COLO668 (cell line): ENCODE results near the gene HMCN1.

Experiments
- DNase-seq: peaks from one replicate; lab custom pipeline; 2025; ENCODE audit not compliant: unreplicated experiment; lab: John Stamatoyannopoulos, UW

Gene HMCN1

DNA sequence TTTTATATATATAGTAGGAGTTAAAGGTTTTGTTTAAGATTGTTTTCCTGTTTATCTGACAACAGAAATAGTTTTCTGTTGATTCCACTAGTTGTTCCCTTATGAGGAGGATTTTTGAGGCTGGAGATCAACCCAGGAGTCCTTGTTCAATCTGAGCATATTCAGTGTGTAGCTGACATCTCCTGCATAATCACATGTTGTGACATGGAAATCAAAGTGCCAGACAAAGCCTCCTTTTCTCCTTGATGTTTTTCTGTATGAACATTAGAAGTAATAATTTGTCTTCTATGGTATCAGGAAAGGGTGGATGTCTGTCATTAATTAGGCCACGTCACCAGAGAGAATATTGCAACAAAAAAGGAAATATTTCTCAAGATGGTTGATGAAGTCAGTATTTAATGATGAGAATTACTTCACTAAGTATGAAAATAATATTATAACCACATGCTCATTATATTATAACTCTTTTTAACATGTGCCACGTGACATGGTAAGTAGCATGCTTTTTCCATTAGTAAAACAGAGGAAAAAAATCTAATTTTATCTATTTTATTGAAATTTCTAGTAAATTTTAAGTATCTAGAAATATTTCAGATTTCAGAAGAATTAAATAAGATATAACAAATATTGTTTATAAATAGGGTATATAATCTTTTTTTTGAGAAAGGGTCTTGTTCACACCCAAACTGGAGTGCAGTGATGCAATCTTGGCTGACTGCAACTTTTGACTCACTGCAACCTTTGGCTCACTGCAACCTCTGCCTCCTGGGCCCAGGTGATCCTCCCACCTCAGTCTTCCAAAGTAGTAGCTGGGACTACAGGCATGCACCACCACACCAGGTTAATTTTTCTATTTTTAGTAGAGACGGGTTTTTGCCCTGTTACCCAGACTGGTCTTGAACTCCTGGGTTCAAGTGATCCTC, 223.5 kb downstream of the HMCN1 start:
- no peak for DNase-seq

DNA sequence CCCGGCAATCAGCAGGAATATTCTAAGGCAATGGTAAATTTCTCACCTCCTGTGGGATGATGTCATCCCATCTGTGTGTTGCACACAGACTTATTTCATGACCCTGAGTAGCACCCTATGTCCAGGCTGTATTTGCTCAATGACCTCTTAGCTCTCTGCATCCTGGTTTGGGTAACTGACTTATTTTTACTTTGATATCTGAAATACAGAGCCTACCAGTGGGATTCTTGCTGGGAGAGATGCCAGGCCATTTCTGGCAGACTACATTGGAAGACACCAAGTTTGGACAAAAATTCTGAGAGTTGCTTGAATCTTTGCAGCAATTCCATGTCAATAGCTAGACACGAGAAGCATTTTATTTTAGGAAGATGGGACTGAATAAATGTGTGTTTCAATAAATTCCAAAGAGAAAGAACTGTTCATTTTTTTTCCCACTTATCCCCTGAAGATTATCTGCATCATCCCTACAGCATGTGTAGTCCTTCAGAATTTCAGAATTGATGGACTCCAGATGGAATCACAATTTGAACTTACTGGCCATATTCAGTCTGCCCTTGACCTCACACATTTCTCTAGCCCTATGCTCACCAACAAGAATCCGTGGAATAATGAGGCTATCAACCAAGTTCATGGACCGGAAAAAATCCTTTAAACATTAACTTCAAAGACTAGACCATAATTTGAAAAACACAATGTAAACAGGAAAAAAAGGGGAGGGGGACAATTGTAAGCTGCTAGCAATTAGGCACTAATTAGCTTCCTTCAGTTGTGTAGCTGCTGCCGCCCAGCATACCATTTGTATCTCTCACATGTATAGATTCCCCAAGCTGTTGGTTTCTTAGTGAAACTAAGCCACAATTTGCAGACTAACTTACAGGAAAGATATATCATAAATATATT, 226.5 kb downstream of the HMCN1 start:
- DNase-seq: no peak

DNA sequence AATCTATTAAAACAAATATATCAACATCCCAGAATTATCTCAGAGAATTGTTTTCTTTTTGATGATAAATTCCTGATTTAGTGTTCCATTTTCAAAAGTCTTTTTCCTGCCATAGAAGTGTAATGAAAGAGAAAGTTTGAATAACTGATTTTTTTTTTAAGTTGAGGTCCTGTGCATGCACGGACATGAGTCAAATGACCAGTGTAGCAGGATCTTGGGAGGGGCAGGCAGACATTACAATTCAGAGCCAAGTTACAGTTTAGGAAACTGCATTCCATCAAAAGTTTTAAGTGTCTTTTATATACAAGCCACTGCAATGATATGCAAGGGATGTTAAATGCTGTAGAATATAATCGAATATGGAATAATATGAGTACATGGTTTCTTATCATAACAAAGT, 227.5 kb downstream of the HMCN1 start:
- no peak for DNase-seq

DNA sequence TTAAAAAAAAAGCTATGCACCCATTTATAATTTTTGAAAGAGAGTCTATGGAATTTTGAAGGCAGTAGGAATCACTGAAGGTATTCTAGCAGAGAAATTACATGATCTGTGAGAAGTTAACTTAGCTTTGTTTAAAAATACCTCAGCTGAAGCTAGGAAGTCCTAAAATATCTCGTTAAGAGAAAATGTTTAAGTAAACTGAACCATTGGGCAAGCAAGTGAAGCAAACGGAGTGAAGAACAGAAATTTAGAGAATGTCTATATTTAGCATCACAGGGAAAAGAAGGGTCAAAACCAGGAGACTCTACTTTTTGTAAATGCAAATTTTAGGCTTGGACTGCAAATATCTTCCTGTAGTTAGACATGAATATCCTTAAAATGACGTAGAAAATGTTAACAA, 230.8 kb downstream of the HMCN1 start:
- DNase-seq: no peak

DNA sequence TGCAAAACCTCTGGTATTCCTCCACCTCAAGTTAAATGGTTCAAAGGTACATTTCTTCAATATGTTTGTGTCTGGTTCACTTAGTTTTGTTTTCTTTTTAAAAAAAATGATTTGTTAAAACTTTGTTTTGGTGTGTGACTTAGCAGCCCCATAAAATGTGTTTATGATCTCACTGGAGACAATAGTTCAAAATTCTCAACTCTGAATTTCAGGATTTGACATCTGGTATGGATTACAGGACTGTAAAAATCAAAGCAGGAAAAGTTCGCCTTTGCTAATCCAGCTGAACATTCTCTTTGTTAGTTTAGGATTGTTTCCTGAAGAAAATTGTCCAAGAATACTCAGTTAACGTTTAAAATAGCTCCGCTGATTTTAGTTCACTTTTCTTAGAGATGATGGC, 231.7 kb downstream of the HMCN1 start:
- DNase-seq: no peak

DNA sequence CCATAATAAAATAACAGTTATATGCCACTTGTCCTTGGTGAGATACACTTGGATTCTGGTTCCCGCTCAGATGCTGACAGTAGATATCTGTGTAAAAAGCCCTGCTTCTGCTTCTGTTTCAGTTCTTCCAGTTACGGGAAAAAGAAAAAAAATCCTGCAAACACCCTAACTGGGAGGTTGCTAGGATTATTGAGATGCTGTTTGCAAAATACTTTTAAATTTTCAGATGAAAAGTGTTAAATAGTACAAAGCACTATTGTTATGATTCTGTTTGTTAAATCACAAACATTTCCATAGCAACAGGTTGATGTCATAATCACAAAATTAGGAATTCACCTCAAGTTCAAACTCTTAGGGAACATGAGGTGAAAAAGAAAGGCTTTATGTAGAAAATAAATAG, 232.3 kb downstream of the HMCN1 start:
- no peak for DNase-seq

DNA sequence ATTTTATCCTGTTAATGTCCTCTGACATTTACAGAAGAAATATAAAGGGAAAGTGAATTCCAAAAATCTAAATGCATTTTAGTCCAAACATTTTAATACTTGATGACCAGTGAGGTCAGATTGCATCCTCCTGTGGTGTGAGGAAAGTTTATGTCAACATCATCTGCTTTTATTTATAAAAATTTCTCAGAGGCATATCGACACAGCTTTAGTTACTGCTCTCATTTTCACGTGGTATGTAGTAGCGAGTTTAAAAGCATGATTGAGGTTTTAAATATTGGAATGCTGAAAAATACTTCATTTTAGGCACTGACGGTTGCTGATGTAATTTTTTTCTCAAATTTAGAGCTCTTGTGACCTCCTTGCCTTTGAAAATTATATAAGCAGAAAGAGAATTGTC, 234.8 kb downstream of the HMCN1 start:
- DNase-seq: no peak

DNA sequence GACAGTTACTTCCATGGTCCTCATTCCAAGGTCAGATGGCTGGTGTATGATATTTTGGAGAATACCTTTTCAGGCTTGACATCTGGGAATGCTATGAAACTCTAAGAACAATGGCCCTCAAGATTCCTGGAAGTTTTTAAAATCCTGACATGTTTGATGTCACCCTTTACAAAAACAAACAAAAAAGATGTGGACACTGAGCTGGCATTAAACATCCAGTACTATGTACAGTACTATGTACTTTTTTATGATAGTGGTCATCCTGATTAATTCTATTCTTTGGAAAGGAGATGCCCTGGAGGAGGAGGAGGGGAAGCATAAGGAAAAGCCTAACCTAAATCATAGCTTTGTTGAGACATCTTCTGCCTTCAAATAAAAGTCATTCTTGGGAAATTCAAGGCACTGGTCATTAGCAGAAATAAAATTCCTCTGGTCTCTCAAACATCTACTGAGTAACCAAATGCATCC, 235.4 kb downstream of the HMCN1 start:
- no peak for DNase-seq

DNA sequence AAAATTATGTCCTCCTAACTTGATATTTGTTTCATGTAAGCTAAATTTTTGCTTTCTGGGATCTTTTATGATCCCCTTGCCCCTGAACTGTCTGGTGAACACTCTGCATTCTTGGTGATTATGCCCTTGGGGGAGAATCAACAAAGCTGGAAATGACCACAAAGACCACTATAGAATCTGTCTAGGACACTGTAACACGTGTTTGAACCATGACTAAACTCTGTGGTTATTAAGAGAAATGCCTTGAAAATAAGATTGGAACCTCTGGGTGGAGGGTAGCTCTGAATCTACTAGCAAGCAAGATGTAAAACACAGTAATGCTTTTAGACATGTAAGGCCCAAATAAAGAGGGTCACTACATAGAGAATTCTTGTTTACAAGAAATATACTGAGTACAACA, 237.5 kb downstream of the HMCN1 start:
- no peak for DNase-seq

DNA sequence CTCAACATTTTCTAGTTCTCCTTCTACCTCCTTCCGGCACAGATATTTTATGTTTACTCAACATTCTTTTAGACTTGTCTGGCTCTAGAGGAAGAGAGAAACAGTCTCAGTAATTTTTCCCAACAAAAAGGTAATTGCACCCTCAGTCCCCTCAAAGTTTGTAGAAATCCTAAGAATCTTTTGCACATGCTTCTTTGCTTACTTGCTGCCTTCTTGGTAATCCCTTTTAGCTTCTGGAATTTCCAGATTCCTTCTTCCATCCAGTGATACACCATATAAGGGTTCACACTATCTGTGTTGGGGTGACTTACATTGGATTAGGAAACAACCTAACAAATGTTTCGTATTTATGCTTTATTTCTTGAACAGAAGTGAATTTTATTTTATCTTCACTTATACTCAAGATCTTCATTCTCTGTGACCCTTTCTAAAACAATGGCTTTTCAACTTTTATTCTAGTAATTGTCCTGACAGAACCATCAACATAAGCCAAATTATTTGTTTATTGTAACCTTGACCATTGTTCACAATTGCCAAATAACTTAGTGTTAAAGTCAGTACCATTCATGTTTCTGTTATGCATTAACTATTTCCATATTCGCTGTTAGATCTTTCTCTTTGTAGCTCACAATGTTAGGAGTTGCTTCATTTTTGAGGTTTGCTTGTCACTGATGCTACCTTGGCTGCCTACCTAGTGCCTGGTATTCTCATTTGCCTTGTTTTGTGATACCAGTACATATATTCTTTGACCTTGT, 238.1 kb downstream of the HMCN1 start:
- no peak for DNase-seq

DNA sequence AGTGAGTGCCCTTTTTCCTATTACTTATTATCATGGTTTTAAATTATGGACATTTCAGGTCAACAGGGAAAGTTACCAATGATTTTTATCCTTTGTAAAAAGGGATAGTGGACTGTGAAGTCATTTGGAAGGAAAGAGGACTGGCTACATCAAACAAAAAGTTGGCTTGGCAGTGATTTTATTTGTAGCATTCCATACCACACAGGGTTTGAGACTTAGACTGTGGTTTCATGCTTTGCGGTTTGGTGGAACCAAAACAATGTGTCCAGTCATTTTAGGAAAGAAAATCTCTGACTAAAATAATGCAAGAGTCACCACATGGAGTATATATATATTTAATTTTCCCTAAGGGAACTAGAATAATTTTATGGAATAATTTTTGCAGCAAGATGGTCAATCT, 239.5 kb downstream of the HMCN1 start:
- no peak for DNase-seq

DNA sequence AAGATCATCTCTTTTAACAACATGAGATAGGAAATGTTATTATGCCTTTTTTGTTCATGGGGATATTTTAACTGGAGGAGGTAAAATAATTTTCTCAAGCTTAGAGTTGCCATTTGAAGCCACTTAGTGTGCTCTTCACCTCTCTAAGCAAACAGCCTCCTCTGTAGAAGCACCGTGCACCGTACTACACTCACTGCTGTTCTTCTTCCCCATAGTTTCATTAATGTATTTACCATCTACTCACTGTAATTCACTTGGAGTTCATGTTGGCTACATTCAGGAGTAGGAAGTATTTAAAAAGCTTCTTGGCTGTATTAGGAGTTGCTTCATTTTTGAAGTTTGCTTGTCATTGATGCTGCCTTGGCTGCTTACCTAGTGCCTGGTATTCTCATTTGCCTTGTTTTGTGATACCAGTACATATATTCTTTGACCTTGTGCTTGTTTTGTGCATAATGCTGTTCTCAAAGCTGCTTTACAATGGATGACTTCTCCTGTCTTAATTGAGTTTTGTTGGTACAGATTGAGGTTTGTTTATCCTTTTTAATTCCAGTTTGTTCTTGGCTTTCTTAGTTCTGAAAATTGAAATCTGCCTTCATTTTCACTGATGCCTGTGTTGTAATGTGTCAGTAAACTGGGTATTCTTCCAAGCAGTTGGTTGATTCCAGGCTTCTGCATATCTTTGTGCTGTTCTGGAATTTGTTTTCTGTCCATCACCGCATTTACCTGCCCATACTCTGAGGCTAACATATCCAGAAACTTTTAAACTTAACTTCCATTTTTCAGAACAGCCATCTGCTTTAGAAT, 240.4 kb downstream of the HMCN1 start:
- no peak for DNase-seq

DNA sequence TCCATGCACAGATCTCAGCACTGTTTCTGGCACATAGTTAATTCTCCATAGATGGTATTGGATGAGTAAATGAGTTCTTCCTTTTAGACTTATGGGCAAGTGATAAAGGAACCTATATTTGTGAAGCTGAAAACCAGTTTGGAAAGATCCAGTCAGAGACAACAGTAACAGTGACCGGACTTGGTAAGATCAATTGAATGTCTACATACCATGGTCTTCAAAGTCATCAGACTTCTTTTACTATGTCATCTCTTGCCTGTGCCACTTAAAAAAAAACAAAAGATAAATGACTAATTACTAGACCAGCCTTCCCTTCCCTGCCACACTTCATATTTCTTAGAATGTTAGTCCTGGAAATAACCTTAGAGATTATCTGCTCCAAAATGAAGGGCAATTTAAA, 246.7 kb downstream of the HMCN1 start:
- DNase-seq: no peak

DNA sequence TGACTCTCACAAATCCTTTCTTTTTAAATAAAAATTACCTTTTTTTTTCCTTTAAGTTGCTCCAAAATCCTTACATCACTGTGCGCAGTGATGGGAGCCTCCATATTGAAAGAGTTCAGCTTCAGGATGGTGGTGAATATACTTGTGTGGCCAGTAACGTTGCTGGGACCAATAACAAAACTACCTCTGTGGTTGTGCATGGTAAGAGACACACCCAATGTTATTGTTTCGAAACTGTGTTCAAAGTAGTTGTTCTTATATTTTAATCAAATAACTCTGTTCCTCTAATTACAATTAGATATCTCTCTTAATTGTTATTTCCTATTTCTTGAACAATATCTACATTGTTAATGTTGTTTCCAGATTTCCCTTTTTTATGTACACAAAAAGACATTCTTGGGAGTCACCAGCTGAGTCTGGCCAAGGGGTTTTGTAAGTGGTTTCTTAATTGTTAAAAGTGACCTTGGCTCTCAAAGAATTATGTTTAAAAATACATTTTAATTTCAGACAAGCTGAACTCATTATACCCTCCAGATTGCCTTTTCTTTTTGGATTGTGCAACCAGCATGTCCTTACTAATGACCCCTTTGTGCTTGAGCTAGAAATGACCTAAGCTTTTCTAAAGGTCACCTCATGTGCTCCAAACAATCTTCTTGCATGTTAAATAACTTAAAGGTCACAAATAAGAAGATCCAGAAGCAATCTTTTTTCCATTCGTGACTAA, 250.1 kb downstream of the HMCN1 start:
- DNase-seq: no peak

DNA sequence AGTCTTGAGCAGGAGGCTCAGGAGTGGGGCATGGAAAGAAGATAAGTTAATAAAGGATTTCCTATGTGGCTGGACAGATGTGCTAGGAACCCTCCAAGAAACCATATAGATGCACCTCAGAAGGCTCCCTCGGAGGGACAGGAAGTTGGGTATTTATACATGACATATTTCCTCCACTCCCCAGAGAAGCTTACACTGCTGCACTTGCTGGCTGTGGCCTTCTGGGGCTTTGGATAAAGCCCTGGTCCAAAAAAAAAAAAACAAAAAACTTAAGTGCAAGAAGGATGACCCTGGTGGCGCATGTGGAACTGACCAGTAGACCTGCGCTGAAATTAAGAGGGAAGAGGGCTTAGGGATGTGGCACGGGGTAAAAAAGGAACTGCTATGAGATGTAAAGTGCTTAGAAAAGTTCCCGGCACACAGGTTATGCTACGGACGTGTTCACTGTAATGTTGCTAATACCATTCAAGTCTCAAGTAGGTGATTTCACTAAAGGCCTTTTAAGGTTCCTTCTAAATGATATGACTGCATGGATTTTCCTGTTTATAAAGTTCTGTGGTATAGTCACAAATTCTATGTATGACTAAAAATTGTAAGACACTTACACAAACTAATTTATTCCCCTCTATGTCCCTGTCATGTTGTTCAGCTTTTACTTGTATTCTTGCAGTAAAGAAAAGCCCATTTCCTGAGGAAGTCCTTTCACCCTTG, 253.6 kb downstream of the HMCN1 start:
- DNase-seq: no peak

DNA sequence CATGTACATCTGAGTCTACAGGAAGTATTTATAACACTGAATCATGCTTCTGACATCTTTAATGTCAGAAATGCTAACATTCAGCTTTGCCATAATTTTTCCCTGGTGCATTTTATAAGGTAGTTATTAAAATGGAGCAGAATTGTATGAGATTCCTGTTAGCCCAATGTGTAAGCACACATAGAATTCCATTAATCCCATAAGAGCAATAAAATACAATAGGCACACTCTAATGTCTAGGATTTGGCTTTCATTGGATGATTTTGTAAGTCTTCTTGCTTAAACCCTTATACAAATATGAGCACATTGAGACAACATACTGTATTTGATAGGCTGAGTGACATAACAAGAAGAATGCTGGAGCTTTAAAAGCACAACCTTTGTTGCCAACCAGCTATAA, 256.4 kb downstream of the HMCN1 start:
- no peak for DNase-seq

DNA sequence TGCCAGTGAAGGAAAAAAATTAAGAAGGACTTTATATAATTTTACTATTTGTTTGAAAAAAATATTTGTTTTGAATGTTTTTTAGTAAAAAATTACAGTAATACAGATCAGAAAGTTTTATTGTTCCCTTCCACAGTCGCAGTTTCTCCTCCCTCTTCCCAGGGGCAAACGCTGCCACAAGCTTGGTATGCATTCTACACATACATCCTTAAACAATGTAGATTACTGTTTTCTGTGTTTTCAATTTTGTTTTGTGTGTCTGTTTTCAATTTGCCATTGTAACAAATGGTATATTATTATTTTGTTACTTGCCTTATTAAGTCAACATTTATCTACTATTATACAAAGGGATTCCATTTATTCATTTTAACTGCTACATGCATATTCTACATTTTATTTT, 257.1 kb downstream of the HMCN1 start:
- no peak for DNase-seq

DNA sequence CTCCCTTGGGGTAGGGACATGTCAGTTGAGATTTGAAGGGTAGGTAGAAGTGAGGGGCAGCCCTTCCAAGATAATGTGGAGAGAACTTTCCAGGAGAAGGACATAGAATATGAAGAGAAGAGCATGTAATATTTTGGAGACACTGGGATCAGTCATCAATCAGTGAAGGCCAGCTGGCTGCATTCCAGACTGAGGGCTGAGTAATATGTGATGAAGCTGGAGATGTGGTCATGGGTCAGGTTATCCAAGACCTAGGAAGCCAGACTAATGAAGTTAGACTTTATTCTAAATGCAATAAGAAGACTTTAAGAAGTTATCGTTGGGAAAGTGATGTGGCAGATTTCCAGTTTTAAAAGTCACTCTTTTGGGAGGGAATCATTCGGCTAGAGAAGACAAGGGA, 262.0 kb downstream of the HMCN1 start:
- no peak for DNase-seq

DNA sequence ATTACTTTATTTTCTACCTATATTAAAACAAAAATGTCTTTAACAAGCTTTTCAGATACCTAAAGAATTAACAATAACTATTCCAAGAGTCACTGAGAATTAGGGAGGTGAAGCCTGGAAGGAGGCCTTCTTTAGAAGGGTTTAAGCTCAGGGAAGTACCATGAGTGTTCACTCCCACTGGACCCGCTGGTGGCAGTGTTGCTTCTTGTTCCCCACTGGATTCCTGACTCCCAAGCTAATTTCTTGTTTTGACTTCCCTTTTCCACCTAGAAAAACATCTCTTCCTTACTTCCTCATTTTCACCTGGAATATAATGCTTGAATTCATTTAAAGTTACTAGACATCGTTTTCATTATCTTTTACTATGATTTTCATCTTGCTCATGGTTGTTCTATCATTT, 264.2 kb downstream of the HMCN1 start:
- DNase-seq: no peak
